GM21381 (cell line): ENCODE data around the gene DEPDC4.
"Not testable (repeated sequence)": the region's sequence is repeated elsewhere in the genome, so short reads cannot be mapped to it uniquely, and the experiment has no call there.

Experiments
- ATAC-seq: cut with Tn5 transposase; IDR thresholded peaks from one replicate; pipeline ENCODE4 v1.9.1; 2021; ENCODE audit warnings: mild to moderate bottlenecking, moderate library complexity; ENCODE audit not compliant: unreplicated experiment

DEPDC4 gene

GRCh38 chr12:100266835-100267602 lies at the start of gene DEPDC4, which contains the start of gene SCYL2:
Gene DEPDC4 (minus strand): TSS chr12:100267079. CDS start chr12:100267076, 3 bp downstream.
Gene SCYL2 (plus strand): TSS chr12:100267177. CDS start chr12:100282971, 15,794 bp downstream.
- peak; percentile 86 for ATAC-seq

GRCh38 chr12:100311317-100311716 lies 44.4 kb upstream of the DEPDC4 start:
- ATAC-seq, result no peak

GRCh38 chr12:100308138-100308537 lies 41.3 kb upstream of the DEPDC4 start:
- ATAC-seq, result not testable (repeated sequence)

GRCh38 chr12:100304334-100304733 lies 37.5 kb upstream of the DEPDC4 start:
- ATAC-seq, result not testable (repeated sequence)

GRCh38 chr12:100303831-100304230 lies 37.0 kb upstream of the DEPDC4 start:
- no peak for ATAC-seq

- ATAC-seq, result no peak
Measured at GRCh38 chr12:100302081-100302480, 35.2 kb upstream of the DEPDC4 start.

- ATAC-seq, result no peak
Measured at GRCh38 chr12:100295764-100296555, 29.1 kb upstream of the DEPDC4 start.

- ATAC-seq, result not testable (repeated sequence)
Measured at GRCh38 chr12:100294366-100294765, 27.5 kb upstream of the DEPDC4 start.

GRCh38 chr12:100293017-100293416 lies 26.1 kb upstream of the DEPDC4 start:
- ATAC-seq, result no peak

GRCh38 chr12:100290016-100290415 lies 23.1 kb upstream of the DEPDC4 start:
- ATAC-seq, result no peak

- no peak for ATAC-seq
Measured at GRCh38 chr12:100289038-100289437, 22.2 kb upstream of the DEPDC4 start.

GRCh38 chr12:100284556-100284955 lies 17.7 kb upstream of the DEPDC4 start:
- not testable (repeated sequence) for ATAC-seq

GRCh38 chr12:100279607-100280244 lies 12.8 kb upstream of the DEPDC4 start:
- ATAC-seq, result no peak

GRCh38 chr12:100279159-100279558 lies 12.3 kb upstream of the DEPDC4 start:
- ATAC-seq, result no peak

- ATAC-seq, result no peak
Measured at GRCh38 chr12:100274291-100274690, 7.4 kb upstream of the DEPDC4 start.

- ATAC-seq, result no peak
Measured at GRCh38 chr12:100273782-100274181, 6.9 kb upstream of the DEPDC4 start.

GRCh38 chr12:100268835-100269564 lies 2.1 kb upstream of the DEPDC4 start:
- ATAC-seq, result no peak

GRCh38 chr12:100267603-100268281 lies 863 bp upstream of the DEPDC4 start:
- peak; percentile 5 for ATAC-seq

GRCh38 chr12:100266585-100266834 lies 369 bp downstream of the DEPDC4 start:
- peak; percentile 86 for ATAC-seq
